H1 (cell line): ENCODE data around the gene ATP2B3. TPM values are rescaled to one million over a fixed set of nuclear protein-coding genes. Genes with fewer than 3 reads are reported as not detected.
A peak's percentile ranks its signal among the peaks of the same experiment; 100 is the strongest.

Experiments used
- CTCF ChIA-PET: fragments of 300-600 bp; sonication (Branson Sonifier 250); formaldehyde crosslinking; loops from one replicate; lab custom pipeline; 2021; ENCODE audit not compliant: partially characterized antibody; lab: Charles Lee
- POLR2A ChIA-PET: fragments of 300-600 bp; sonication (Branson Sonifier 250); formaldehyde crosslinking; loops from one replicate; lab custom pipeline; 2021; ENCODE audit warnings: inconsistent platforms; ENCODE audit not compliant: partially characterized antibody; lab: Charles Lee
- DNase-seq, 2 experiments: peaks; one replicate each; pipeline versions ENCODE4 v3.0.0 to v3.0.0-alpha.2; 2010 to 2022; ENCODE audit warnings: low spot score in 2 of 2, low read depth in 1 of 2, mixed read lengths in 1 of 2
- FAIRE-seq: peaks from 2 replicates; lab custom pipeline; 2011; peaks lifted over from hg19 to GRCh38; lab: Jason Lieb, UNC
- H2AFZ ChIP-seq: 2 replicates; pipeline ENCODE4 v1.8.1; 2012; ENCODE audit warnings: low read length, inconsistent platforms
- H2AK5ac ChIP-seq: 2 replicates; pipeline ENCODE4 v1.6.1; 2013; ENCODE audit warnings: low read depth, low read length
- H2BK120ac ChIP-seq: replicated peaks from 2 replicates; pipeline ENCODE3; 2013; ENCODE audit warnings: low read depth, low read length, inconsistent platforms
- H2BK12ac ChIP-seq: 2 replicates; pipeline ENCODE4 v1.6.1; 2013; ENCODE audit warnings: low read depth, low read length
- H2BK15ac ChIP-seq: 2 replicates; pipeline ENCODE4 v1.6.1; 2013; ENCODE audit warnings: low read length
- H2BK20ac ChIP-seq: 2 replicates; pipeline ENCODE4 v1.6.1; 2013; ENCODE audit warnings: low read length
- H2BK5ac ChIP-seq: 2 replicates; pipeline ENCODE4 v1.6.1; 2013; ENCODE audit warnings: low read depth, low read length
- H3K14ac ChIP-seq: 2 replicates; pipeline ENCODE4 v1.6.1; 2013; ENCODE audit warnings: inconsistent platforms; ENCODE audit not compliant: insufficient read length
- H3K18ac ChIP-seq: 2 replicates; pipeline ENCODE4 v1.6.1; 2013; ENCODE audit warnings: low read length; ENCODE audit errors: extremely low read depth
- H3K23ac ChIP-seq: 2 replicates; pipeline ENCODE4 v1.6.1; 2013; ENCODE audit warnings: inconsistent platforms; ENCODE audit not compliant: insufficient read length
- H3K23me2 ChIP-seq: 2 replicates; pipeline ENCODE4 v1.6.1; 2013; ENCODE audit warnings: low read depth, low read length
- H3K27ac ChIP-seq: 2 replicates; pipeline ENCODE4 v1.6.1; 2011; ENCODE audit warnings: low read depth, low read length, inconsistent platforms
- H3K27me3 ChIP-seq, 4 experiments: replicated peaks in 1 of 4; 1 replicate in 1 of 4; 2 replicates in 3 of 4; pipeline versions ENCODE4 v1.6.1 to v1.8.1; 2011 to 2013; ENCODE audit warnings: low read length in 3 of 4, mild to moderate bottlenecking in 3 of 4, inconsistent platforms in 2 of 4, mixed read lengths in 2 of 4, moderate library complexity in 1 of 4; ENCODE audit not compliant: control insufficient read depth in 3 of 4, insufficient read depth in 3 of 4; ENCODE audit errors: extremely low read depth in 1 of 4
- H3K36me3 ChIP-seq, 4 experiments: 2 replicates each; pipeline versions ENCODE4 v1.6.1 to v1.8.1; 2011 to 2013; ENCODE audit warnings: mild to moderate bottlenecking in 4 of 4, low read length in 3 of 4, moderate library complexity in 2 of 4, control low read depth in 1 of 4, inconsistent platforms in 1 of 4; ENCODE audit not compliant: insufficient read depth in 4 of 4, control insufficient read depth in 2 of 4
- H3K4ac ChIP-seq: replicated peaks from 2 replicates; pipeline ENCODE3; 2013; ENCODE audit warnings: low read length, low read depth, mixed read lengths, inconsistent platforms; ENCODE audit not compliant: insufficient read length
- H3K4me1 ChIP-seq, 4 experiments: replicated peaks in 1 of 4; 1 replicate in 1 of 4; 2 replicates in 3 of 4; pipeline versions ENCODE4 v1.6.1 to v1.8.1; 2011 to 2013; ENCODE audit warnings: low read length in 3 of 4, inconsistent platforms in 2 of 4, mixed read lengths in 1 of 4; ENCODE audit not compliant: insufficient read depth in 4 of 4, control insufficient read depth in 3 of 4
- H3K4me2 ChIP-seq, 2 experiments: 2 replicates each; pipeline versions ENCODE4 v1.6.1 to v1.8.1; 2011 to 2013; ENCODE audit warnings: low read depth in 2 of 2, low read length in 2 of 2, control low read depth in 1 of 2, inconsistent platforms in 1 of 2, mild to moderate bottlenecking in 1 of 2; ENCODE audit not compliant: insufficient read depth in 1 of 2
- H3K4me3 ChIP-seq, 4 experiments: fragments of 200-600, 300-600 bp in 1 of 4; sonication (generic), shearing (Covaris generic), sonication (Bioruptor Twin) in 1 of 4; 2 replicates each; pipeline versions ENCODE4 v1.5.1 to v1.8.1; 2011 to 2016; ENCODE audit warnings: low read length in 4 of 4, low read depth in 3 of 4, control low read depth in 2 of 4, inconsistent platforms in 2 of 4, mild to moderate bottlenecking in 2 of 4, mixed read lengths in 1 of 4, moderate library complexity in 1 of 4; ENCODE audit not compliant: insufficient read depth in 2 of 4; ENCODE audit errors: extremely low read depth in 1 of 4
- H3K56ac ChIP-seq: replicated peaks from 2 replicates; pipeline ENCODE3; 2013; ENCODE audit warnings: low read depth, mild to moderate bottlenecking, mixed read lengths, low read length, inconsistent platforms; ENCODE audit not compliant: insufficient read length
- H3K79me1 ChIP-seq: 2 replicates; pipeline ENCODE4 v1.6.1; 2013; ENCODE audit warnings: low read depth, low read length, control low read depth
- H3K79me2 ChIP-seq, 2 experiments: 2 replicates each; pipeline versions ENCODE4 v1.6.1 to v1.8.1; 2012 to 2013; ENCODE audit warnings: low read length in 2 of 2, mild to moderate bottlenecking in 2 of 2, inconsistent platforms in 1 of 2; ENCODE audit not compliant: insufficient read depth in 2 of 2, control insufficient read depth in 1 of 2
- H3K9ac ChIP-seq, 4 experiments: replicated peaks in 1 of 4; 1 replicate in 1 of 4; 2 replicates in 3 of 4; pipeline versions ENCODE4 v1.6.1 to v1.8.1; 2011 to 2013; ENCODE audit warnings: low read depth in 3 of 4, low read length in 3 of 4, control low read depth in 2 of 4, mild to moderate bottlenecking in 2 of 4, moderate library complexity in 2 of 4, inconsistent platforms in 1 of 4; ENCODE audit errors: extremely low read depth in 1 of 4
- H3K9me3 ChIP-seq, 2 experiments: 2 replicates each; pipeline versions ENCODE4 v1.6.1 to v1.8.1; 2012 to 2013; ENCODE audit warnings: mild to moderate bottlenecking in 2 of 2, moderate library complexity in 2 of 2, control low read depth in 1 of 2, inconsistent platforms in 1 of 2, low read depth in 1 of 2, low read length in 1 of 2, mixed read lengths in 1 of 2; ENCODE audit not compliant: insufficient read depth in 2 of 2
- H4K20me1 ChIP-seq, 2 experiments: replicated peaks in 1 of 2; 2 replicates each; pipeline versions ENCODE3 to v1.8.1; 2011 to 2013; ENCODE audit warnings: inconsistent platforms in 2 of 2, low read length in 2 of 2, mild to moderate bottlenecking in 1 of 2; ENCODE audit not compliant: insufficient read depth in 2 of 2, control insufficient read depth in 1 of 2
- H4K5ac ChIP-seq: 2 replicates; pipeline ENCODE4 v1.6.1; 2013; ENCODE audit warnings: low read length, low read depth, mixed read lengths, inconsistent platforms; ENCODE audit not compliant: insufficient read length
- H4K8ac ChIP-seq: 2 replicates; pipeline ENCODE4 v1.8.0; 2013; ENCODE audit warnings: mild to moderate bottlenecking, moderate library complexity, low read length, inconsistent platforms; ENCODE audit not compliant: insufficient read depth; ENCODE audit errors: extremely low read depth
- H4K91ac ChIP-seq: replicated peaks from 2 replicates; pipeline ENCODE3; 2013; ENCODE audit warnings: low read length, mixed read lengths, inconsistent platforms; ENCODE audit not compliant: insufficient read length
- CBX8 ChIP-seq: fragments of 300-800, 300-1000 bp; sonication (generic); IDR thresholded peaks from 2 replicates; pipeline ENCODE4 v1.7.1; 2016; ENCODE audit warnings: low read depth, low read length, borderline replicate concordance
- CREB1 ChIP-seq: IDR thresholded peaks from 2 replicates; pipeline ENCODE4 v1.6.1; 2012; ENCODE audit warnings: inconsistent platforms
- EZH2 ChIP-seq: fragments of 200-600 bp; sonication (generic); IDR thresholded peaks from 2 replicates; pipeline ENCODE4 v1.7.1; 2012; ENCODE audit warnings: low read depth, mild to moderate bottlenecking, moderate library complexity, low read length, inconsistent platforms; ENCODE audit not compliant: severe bottlenecking
- GABPA ChIP-seq: IDR thresholded peaks from 2 replicates; pipeline ENCODE4 v1.6.1; 2011; ENCODE audit warnings: mild to moderate bottlenecking, low read length, moderate library complexity, borderline replicate concordance; ENCODE audit not compliant: insufficient read depth
- HDAC2 ChIP-seq, 2 experiments: fragments of 300-600 bp in 1 of 2; sonication (generic) in 1 of 2; IDR thresholded peaks; 2 replicates each; pipeline ENCODE4 v1.6.1; 2011 to 2012; ENCODE audit warnings: low read depth in 2 of 2, low read length in 2 of 2, mild to moderate bottlenecking in 2 of 2, moderate library complexity in 2 of 2, borderline replicate concordance in 1 of 2, inconsistent platforms in 1 of 2
- KDM4A ChIP-seq: IDR thresholded peaks from one replicate; pipeline ENCODE4 v1.7.1; 2012; ENCODE audit warnings: low read depth, mild to moderate bottlenecking, moderate library complexity, low read length, inconsistent platforms; ENCODE audit not compliant: severe bottlenecking
- PHF8 ChIP-seq: fragments of 200-600 bp; sonication (generic); conservative IDR thresholded peaks from 2 replicates; pipeline ENCODE4 v1.7.1; 2012; ENCODE audit warnings: low read depth, mild to moderate bottlenecking, inconsistent platforms, low read length, moderate library complexity
- RNF2 ChIP-seq: fragments of 200-900, 300-1000 bp; sonication (generic); IDR thresholded peaks from 2 replicates; pipeline ENCODE4 v1.7.1; 2016; ENCODE audit warnings: borderline replicate concordance, low read depth, mild to moderate bottlenecking, antibody characterized with exemption, low read length; ENCODE audit not compliant: poor library complexity, severe bottlenecking; ENCODE audit errors: missing control alignments
- SAP30 ChIP-seq: fragments of 300-600 bp; sonication (generic); IDR thresholded peaks from 2 replicates; pipeline ENCODE4 v1.7.1; 2012; ENCODE audit warnings: low read length, moderate library complexity, mild to moderate bottlenecking, inconsistent platforms; ENCODE audit not compliant: insufficient read depth, insufficient replicate concordance
- TAF7 ChIP-seq: optimal IDR thresholded peaks from 2 replicates; pipeline ENCODE3; 2011; ENCODE audit warnings: low read depth, mild to moderate bottlenecking, inconsistent platforms, low read length, moderate library complexity, borderline replicate concordance
- TCF12 ChIP-seq: IDR thresholded peaks from 2 replicates; pipeline ENCODE4 v1.6.1; 2011; ENCODE audit warnings: low read depth, mild to moderate bottlenecking, low read length
- TEAD4 ChIP-seq: IDR thresholded peaks from 2 replicates; pipeline ENCODE4 v1.6.1; 2012; ENCODE audit warnings: low read depth, low read length, inconsistent platforms, mixed read lengths
- WGBS, 2 experiments: shearing (Covaris generic) in 1 of 2; methylation state at CpG; one replicate each; pipeline versions ENCODE4 v1.1.6 to v1.1.7; 2013 to 2015; ENCODE audit warnings: low lambda C conversion rate in 2 of 2, mixed read lengths in 2 of 2, inconsistent platforms in 1 of 2, low coverage in 1 of 2, missing lambda C conversion rate in 1 of 2; ENCODE audit not compliant: insufficient replicate concordance in 2 of 2, insufficient coverage in 1 of 2, insufficient read length in 1 of 2; ENCODE audit errors: extremely low coverage in 1 of 2, missing lambda C conversion rate in 1 of 2; 5-methylcytosine and 5-hydroxymethylcytosine counted together
- polyA plus RNA-seq, 7 experiments: library from polyadenylated mRNA; depleted of rRNA in 3 of 7; stranded (reverse) in 5 of 7; unstranded in 2 of 7; fragments of >200 nt in 5 of 7; fragments of 200-250 nt in 2 of 7; gene quantifications; 1 replicate in 5 of 7; 2 replicates in 1 of 7; 4 replicates in 1 of 7; pipeline versions ENCODE4 v1.2.1 to v1.2.3, GENCODE V29; 2011 to 2013; ENCODE audit warnings: missing spikeins in 2 of 7, mixed read lengths in 2 of 7
- total RNA-seq: library from RNA; stranded (reverse); fragmentation: NEBNext Ultra II Directional; extraction: Animal tissue kit (Norgen Biotek cat#: 25700); gene quantifications from 2 replicates; pipeline ENCODE4 v1.2.1, GENCODE V29; 2021

The ATP2B3 gene
- total and polyA plus RNA-seq, 2 of the 8 experiments (the other 6 are each of a cell fraction or from before 2014, with no cell fraction given): 0.14 to 0.19 TPM

GRCh38 chrX:153500676-153501280 is 16.7 kb upstream of the ATP2B3 start:
- Histone ChIP-seq H3K14ac (no peak overlapping the region), H3K9me3 (no peaks in the 10 kb centered on the region), H3K9ac (no peak overlapping the region), H2BK15ac (no peak overlapping the region), H3K18ac (no peak overlapping the region), H3K23me2 (peaks cover 2% of the 10 kb centered on the region; the same call in 1 of the 2 replicates), H4K20me1 (peaks cover 0 to 4% of the 10 kb centered on the region in 2 experiments), H2BK20ac (no peak overlapping the region), H3K4ac (no peak overlapping the region), H2BK5ac (no peak overlapping the region), H3K4me2 (no peak overlapping the region), H3K23ac (no peak overlapping the region), H3K27me3 (no peaks in the 10 kb centered on the region), H3K4me3 (no peak overlapping the region), H4K5ac (no peak overlapping the region), H3K27ac (no peak overlapping the region), H4K91ac (no peak overlapping the region), H2AFZ (no peak overlapping the region), H4K8ac (no peak overlapping the region), H2BK12ac (no peak overlapping the region), H3K56ac (no peak overlapping the region), H2BK120ac (no peak overlapping the region), H3K79me1 (no peaks in the 10 kb centered on the region), H2AK5ac (no peak overlapping the region), H3K36me3 (no peaks in the 10 kb centered on the region), H3K79me2 (no peaks in the 10 kb centered on the region), H3K4me1 (no peaks in the 10 kb centered on the region; a peak in 1 of 7 replicates)
- FAIRE-seq (peak; percentile 36), DNase-seq (no peak)
- WGBS, 2 experiments: 90% methylated on average over 9 of the region's 9 CpGs; no CpG with 5 or more reads in 1 of the 2 experiments
- ChIA-PET POLR2A (no interaction called here), CTCF (interaction anchor here (0.8 to 1.3 kb wide), 4 partner anchors 8 to 167 kb away, joined by 3 to 4 read pairs (median 3); no protein-coding TSS in a partner anchor)
- no peak for TF ChIP-seq TEAD4
- TF ChIP-seq EZH2: no peak
- TF ChIP-seq PHF8: no peak
- no peak for TF ChIP-seq GABPA
- no peak for TF ChIP-seq KDM4A
- TF ChIP-seq RNF2: no peak
- TF ChIP-seq CREB1: no peak
- TF ChIP-seq SAP30: no peak
- TF ChIP-seq TAF7: no peak
- no peak for TF ChIP-seq HDAC2 (IDR thresholded peaks at IDR 0.05; ENCODE audit: borderline replicate concordance in 1 of 2, low read depth in 2 of 2, low read length in 2 of 2)
- TF ChIP-seq CBX8: no peak
- TF ChIP-seq TCF12: no peak
